ENCODE results near the gene CISTR.

CISTR gene

GRCh38 chr12:53751336-53752191 lies at the start of gene CISTR:
Gene CISTR (minus strand): TSS chr12:53751979.
- peak within 1 kb of the TSS; percentile 39 for H3K4me3 ChIP-seq (ENCODE audit: low read depth, low read length)
- no peaks in the 10 kb centered on the region for H3K27me3 ChIP-seq (ENCODE audit: control insufficient read depth, insufficient read depth, low read length)
- no peaks in the 10 kb centered on the region for H3K79me2 ChIP-seq
- H3K9ac ChIP-seq = no peak within 1 kb of the TSS
- no peak within 1 kb of the TSS for H3K27ac ChIP-seq
- H3K4me1 ChIP-seq = peaks cover 10% of the 10 kb centered on the region
- H3K36me3 ChIP-seq (ENCODE audit: control insufficient read depth, insufficient read depth, low read length) = no peaks in the 10 kb centered on the region
- H2AFZ ChIP-seq = peak within 1 kb of the TSS; percentile 85
- no peaks in the 10 kb centered on the region for H3K9me3 ChIP-seq (ENCODE audit: control insufficient read depth, low read length)
- no peak for TF ChIP-seq CTCF (IDR thresholded peaks at IDR 0.05)
- H3K4me2 ChIP-seq (ENCODE audit: low read length) = peak within 1 kb of the TSS; percentile 82

- no peak overlapping the region for H3K27ac ChIP-seq
- no peaks in the 10 kb centered on the region for H3K27me3 ChIP-seq (ENCODE audit: control insufficient read depth, insufficient read depth, low read length)
- H3K79me2 ChIP-seq = no peaks in the 10 kb centered on the region
- H3K9me3 ChIP-seq (ENCODE audit: control insufficient read depth, low read length) = no peaks in the 10 kb centered on the region
- H3K4me3 ChIP-seq (ENCODE audit: low read depth, low read length) = no peak overlapping the region
- H3K9ac ChIP-seq = no peak overlapping the region
- H3K36me3 ChIP-seq (ENCODE audit: control insufficient read depth, insufficient read depth, low read length) = no peaks in the 10 kb centered on the region
- no peak overlapping the region for H3K4me2 ChIP-seq (ENCODE audit: low read length)
- no peaks in the 10 kb centered on the region for H3K4me1 ChIP-seq
- no peak for TF ChIP-seq CTCF (IDR thresholded peaks at IDR 0.05)
- H2AFZ ChIP-seq = no peak overlapping the region
Measured at GRCh38 chr12:53798575-53798974, 46.8 kb upstream of the CISTR start.

GRCh38 chr12:53795927-53796326 lies 44.1 kb upstream of the CISTR start:
- no peaks in the 10 kb centered on the region for H3K36me3 ChIP-seq (ENCODE audit: control insufficient read depth, insufficient read depth, low read length)
- no peak overlapping the region for H3K27ac ChIP-seq
- H3K4me2 ChIP-seq (ENCODE audit: low read length) = no peak overlapping the region
- H3K27me3 ChIP-seq (ENCODE audit: control insufficient read depth, insufficient read depth, low read length) = no peaks in the 10 kb centered on the region
- TF ChIP-seq CTCF (IDR thresholded peaks at IDR 0.05) = no peak
- no peak overlapping the region for H3K4me3 ChIP-seq (ENCODE audit: low read depth, low read length)
- no peaks in the 10 kb centered on the region for H3K4me1 ChIP-seq
- H3K9ac ChIP-seq = no peak overlapping the region
- H2AFZ ChIP-seq = no peak overlapping the region
- no peaks in the 10 kb centered on the region for H3K79me2 ChIP-seq
- H3K9me3 ChIP-seq (ENCODE audit: control insufficient read depth, low read length) = no peaks in the 10 kb centered on the region

GRCh38 chr12:53793221-53793620 lies 41.4 kb upstream of the CISTR start:
- H3K9ac ChIP-seq = no peak overlapping the region
- no peaks in the 10 kb centered on the region for H3K9me3 ChIP-seq (ENCODE audit: control insufficient read depth, low read length)
- H3K27ac ChIP-seq = no peak overlapping the region
- H3K4me3 ChIP-seq (ENCODE audit: low read depth, low read length) = no peak overlapping the region
- H3K4me1 ChIP-seq = no peaks in the 10 kb centered on the region
- TF ChIP-seq CTCF (IDR thresholded peaks at IDR 0.05) = no peak
- H3K27me3 ChIP-seq (ENCODE audit: control insufficient read depth, insufficient read depth, low read length) = no peaks in the 10 kb centered on the region
- H3K4me2 ChIP-seq (ENCODE audit: low read length) = no peak overlapping the region
- no peaks in the 10 kb centered on the region for H3K36me3 ChIP-seq (ENCODE audit: control insufficient read depth, insufficient read depth, low read length)
- no peak overlapping the region for H2AFZ ChIP-seq
- no peaks in the 10 kb centered on the region for H3K79me2 ChIP-seq

All from parathyroid adenoma (tissue), 2 donors.